NCI-H2171 treated with DMSO at 0.1 percent for 48 hours (cell line): ENCODE measurements around the gene SEMA3A.
A peak's percentile ranks its signal among the peaks of the same experiment; 100 is the strongest.

Source experiments
- DNase-seq: peaks from one replicate; lab custom pipeline; 2025; lab: John Stamatoyannopoulos, UW

The SEMA3A gene

GRCh38 chr7:84195295-84196060, 889 bp upstream of the SEMA3A start:
- no peak for DNase-seq

GRCh38 chr7:84193747-84194146, 842 bp downstream of the SEMA3A start:
- peak; percentile 30 for DNase-seq

- DNase-seq = no peak
Observed at GRCh38 chr7:84191842-84192241, 2.7 kb downstream of the SEMA3A start.

- no peak for DNase-seq
Observed at GRCh38 chr7:84191261-84191660, 3.3 kb downstream of the SEMA3A start.

GRCh38 chr7:84190016-84190705, 4.4 kb downstream of the SEMA3A start:
- no peak for DNase-seq

GRCh38 chr7:84188786-84189405, 5.7 kb downstream of the SEMA3A start:
- DNase-seq = peak; percentile 44

GRCh38 chr7:84187813-84188510, 6.6 kb downstream of the SEMA3A start:
- DNase-seq = no peak

- DNase-seq = no peak
Observed at GRCh38 chr7:84187087-84187805, 7.3 kb downstream of the SEMA3A start.

GRCh38 chr7:84183741-84184140, 10.8 kb downstream of the SEMA3A start:
- no peak for DNase-seq

- DNase-seq = no peak
Observed at GRCh38 chr7:84182301-84182700, 12.3 kb downstream of the SEMA3A start.

- DNase-seq = no peak
Observed at GRCh38 chr7:84181628-84182027, 13.0 kb downstream of the SEMA3A start.

- DNase-seq = no peak
Observed at GRCh38 chr7:84177758-84178412, 16.7 kb downstream of the SEMA3A start.

- no peak for DNase-seq
Observed at GRCh38 chr7:84176716-84177115, 17.9 kb downstream of the SEMA3A start.

GRCh38 chr7:84175461-84175860, 19.1 kb downstream of the SEMA3A start:
- DNase-seq = peak; percentile 53

- no peak for DNase-seq
Observed at GRCh38 chr7:84170646-84171045, 23.9 kb downstream of the SEMA3A start.

- DNase-seq = no peak
Observed at GRCh38 chr7:84162584-84162983, 32.0 kb downstream of the SEMA3A start.

GRCh38 chr7:84162125-84162524, 32.5 kb downstream of the SEMA3A start:
- DNase-seq = no peak

- no peak for DNase-seq
Observed at GRCh38 chr7:84161398-84161797, 33.2 kb downstream of the SEMA3A start.

GRCh38 chr7:84159435-84159834, 35.2 kb downstream of the SEMA3A start:
- no peak for DNase-seq

GRCh38 chr7:84157171-84157570, 37.4 kb downstream of the SEMA3A start:
- DNase-seq = no peak
